Stimulated activated CD8-positive, alpha-beta memory T cell treated with anti-CD3 and anti-CD28 coated beads, Interleukin-12 subunit alpha, Interleukin-12 subunit beta, amount 100 ng/mL, for 4 hours (primary cell): ENCODE measurements around the gene TSC2.
"Not testable (repeated sequence)": the region's sequence is repeated elsewhere in the genome, so short reads cannot be mapped to it uniquely, and the experiment has no call there.

Source experiments
- DNase-seq: peaks from one replicate; pipeline ENCODE4 v3.0.0-alpha.2; 2020; ENCODE audit warnings: low read depth

Gene TSC2

DNA sequence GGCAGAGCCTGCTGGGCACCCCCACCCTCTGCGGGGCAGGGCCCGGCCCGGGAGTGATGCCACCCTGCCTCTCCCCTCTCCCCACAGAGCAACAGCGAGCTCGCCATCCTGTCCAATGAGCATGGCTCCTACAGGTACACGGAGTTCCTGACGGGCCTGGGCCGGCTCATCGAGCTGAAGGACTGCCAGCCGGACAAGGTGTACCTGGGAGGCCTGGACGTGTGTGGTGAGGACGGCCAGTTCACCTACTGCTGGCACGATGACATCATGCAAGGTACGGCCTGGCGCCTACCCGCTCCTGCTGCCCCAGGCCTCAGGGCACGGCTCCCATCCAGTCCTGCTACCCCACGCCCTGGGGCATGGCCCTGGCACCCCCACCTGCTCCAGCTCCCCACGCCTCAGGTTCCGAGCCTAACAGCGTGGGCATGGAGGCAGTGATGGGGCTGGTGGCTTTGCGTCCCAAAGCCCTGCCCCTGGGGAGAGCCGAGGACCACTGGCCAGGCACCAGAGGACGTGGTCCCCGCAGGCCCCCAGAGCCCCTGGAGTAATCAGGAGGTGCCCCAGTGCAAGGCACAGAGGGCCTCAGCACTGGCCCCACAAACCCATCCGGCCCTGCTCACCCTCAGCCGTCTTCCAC, 38.4 kb downstream of the TSC2 start:
- DNase-seq, result no peak

DNA sequence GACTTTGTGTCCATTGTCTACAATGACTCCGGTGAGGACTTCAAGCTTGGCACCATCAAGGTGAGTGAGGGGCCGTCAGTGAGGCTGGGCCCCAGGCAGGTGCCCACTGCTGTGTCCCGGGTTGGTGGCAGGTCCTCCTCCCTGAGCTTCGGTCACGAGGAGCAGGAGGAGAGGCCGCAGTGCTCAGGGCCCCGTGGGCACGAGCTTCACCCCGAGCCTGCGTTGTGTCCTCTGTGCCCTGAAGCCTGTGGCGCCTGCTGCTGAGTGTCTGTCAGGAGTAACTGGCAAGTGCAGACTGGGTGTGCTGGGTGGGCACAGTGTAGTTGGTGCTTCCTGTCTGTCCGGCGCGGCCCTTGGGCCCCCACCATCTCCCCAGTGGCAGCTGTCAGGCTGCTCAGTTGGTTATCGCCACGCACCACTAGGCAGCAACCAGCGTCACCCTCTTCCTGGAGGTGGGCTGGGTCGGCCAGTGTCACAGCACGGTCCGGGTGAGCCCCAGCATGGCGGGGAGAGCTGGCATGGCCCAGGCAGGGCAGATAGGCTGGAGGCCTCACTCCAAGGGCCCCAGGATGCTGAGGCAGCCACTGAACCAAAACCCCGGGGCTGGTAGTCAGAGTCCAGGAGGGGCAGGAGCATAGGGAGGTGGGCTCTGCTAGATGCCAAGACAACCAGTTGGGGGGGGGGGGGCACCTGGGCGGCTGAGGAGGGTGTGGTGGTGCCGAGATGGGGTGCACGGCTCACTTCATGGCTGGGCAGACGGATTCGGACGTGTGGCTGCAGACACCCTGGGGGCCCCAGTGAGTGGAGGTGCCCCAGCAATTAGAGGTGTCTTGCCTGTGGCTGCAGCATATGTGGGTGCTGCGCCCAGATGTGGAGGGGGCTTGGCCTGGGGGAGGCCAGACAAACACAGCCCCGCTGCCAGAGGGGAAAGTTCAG, 39.3 kb downstream of the TSC2 start:
- DNase-seq, result no peak

DNA sequence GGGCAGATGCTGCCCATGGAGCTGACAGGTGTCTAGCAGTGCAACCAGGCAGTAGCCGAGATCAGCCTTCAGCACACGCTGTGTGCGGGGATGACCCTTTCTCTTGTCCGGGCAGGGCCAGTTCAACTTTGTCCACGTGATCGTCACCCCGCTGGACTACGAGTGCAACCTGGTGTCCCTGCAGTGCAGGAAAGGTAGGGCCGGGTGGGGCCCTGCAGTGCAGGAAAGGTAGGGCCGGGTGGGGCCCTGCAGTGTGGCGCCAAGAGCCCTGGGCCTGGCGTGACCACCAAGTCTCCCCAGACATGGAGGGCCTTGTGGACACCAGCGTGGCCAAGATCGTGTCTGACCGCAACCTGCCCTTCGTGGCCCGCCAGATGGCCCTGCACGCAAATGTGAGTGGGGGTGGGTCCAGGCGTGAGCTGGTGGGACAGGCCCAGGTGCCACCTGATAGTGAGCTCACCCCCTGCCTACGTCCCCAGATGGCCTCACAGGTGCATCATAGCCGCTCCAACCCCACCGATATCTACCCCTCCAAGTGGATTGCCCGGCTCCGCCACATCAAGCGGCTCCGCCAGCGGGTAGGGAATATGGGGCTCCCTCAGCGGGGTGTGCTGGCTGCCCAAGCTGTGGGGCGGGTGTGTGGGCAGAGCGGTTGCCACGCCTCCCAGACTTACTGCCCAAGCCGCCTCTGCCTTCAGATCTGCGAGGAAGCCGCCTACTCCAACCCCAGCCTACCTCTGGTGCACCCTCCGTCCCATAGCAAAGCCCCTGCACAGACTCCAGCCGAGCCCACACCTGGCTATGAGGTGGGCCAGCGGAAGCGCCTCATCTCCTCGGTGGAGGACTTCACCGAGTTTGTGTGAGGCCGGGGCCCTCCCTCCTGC, 40.2 kb downstream of the TSC2 start:
- DNase-seq, result no peak

DNA sequence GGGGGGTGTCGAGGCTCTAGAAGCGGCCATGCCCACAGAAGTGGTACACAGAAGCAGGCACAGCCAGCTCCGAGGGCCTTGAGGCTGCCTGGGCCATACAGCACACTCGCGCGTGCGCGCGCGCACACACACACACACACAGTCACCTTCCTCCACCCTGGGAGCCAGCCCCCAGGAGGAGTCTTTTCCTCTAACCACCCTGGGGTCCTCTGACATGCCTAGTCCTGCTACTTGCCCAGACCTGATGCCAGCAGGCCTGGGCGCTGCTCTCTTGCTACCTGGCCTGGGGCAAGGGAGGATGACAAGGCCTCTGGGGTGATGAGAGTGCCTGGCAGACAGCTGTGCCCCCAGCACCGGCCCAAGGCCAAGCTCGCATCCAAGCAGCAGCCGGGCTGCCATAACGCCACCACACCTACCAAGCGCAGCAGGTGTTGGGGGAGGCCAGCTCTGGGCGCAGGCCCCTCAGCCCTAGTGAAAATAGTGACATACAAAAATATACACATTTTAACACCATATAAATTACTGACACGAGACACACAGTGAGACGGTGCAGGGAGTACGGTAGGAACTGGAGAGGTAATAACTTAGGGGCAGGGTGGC, 41.1 kb downstream of the TSC2 start:
- DNase-seq, result no peak

DNA sequence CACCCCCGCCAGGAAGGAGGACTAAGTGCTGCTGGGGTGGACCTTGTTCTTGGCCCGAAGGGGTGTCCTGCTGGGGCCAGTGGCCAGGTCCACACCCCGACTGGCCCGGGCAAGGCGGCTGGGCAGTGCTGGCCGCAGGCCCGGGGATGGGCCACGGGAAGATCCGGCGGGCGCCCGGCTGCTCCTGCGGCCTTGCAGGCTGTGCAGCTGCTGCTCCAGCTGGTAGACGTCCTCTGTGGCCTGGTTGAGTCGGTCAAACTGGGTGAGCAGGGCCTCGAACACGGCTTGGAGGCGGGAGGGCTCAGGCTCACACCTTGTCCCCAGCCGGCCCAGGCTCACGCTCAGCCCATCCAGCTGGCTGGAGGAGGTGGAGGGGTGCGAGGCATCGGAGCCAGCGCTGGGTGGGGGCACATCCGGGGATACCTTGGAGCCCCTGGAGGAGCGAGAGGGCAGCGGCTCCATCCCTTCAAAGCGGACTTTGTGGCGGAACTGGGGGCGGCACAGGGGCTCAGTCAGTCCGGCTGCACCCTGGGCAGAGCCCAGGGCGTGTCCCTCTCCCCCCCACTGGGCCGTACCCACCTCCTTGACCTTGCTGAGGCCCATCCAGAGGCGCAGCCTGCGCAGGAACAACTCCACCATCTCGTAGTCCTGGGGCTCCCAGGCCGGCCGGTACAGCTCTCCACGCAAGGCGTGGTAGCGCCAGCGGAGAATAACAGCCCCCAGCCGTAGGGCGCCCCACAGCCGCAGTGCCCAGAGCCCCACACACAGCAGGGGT, 42.1 kb downstream of the TSC2 start:
- DNase-seq, result no peak

DNA sequence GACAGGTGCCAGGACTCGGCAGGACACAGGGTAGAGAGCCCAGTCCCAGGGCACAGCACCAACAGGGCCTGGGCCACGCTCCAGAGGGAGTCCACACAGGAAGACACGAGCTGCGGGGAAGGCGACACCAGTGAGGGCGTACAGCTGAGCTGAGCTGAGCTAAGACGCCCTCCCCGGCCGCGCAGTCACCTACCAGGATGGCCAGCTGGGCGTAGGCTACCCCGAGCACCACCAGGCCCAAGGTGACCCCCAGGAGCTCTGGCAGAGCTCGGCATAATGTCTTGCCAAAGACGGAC, 42.6 kb downstream of the TSC2 start:
- no peak for DNase-seq

DNA sequence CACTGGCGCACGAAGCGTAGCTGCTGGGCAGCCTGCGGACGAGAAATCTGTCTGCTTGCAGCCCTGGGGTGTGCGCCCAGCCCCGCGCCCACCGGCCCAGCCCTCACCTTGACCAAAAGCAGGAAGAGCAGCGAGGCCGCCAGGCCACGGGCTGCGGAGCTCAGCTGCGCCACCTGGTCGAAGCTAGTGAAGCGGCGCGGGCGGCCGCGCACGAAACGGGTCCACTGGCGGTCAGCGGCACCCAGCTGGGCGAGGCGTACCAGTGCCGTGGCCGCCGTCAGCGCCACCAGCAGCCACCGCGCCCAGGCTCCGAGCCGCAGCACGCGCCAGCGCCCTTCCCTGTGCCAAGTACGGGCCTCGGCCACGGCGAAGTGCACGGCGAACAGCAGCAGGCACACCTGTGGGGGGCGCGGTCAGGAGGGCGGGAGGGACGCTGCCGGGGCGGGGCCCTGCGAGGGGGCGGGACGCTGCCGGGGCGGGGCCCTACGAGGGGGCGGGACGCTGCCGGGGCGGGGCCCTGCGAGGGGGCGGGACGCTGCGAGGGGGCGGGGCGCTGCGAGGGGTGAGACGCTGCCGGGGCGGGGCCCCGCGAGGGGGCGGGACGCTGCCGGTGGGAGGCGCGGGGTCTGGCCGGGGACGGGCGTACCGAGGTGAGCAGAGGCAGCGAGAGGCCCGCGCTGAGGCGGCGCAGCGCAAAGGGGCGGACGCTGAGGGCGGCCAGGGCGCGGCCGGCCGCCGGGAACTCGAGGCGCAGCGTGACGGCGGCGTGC, 43.2 kb downstream of the TSC2 start:
- no peak for DNase-seq

DNA sequence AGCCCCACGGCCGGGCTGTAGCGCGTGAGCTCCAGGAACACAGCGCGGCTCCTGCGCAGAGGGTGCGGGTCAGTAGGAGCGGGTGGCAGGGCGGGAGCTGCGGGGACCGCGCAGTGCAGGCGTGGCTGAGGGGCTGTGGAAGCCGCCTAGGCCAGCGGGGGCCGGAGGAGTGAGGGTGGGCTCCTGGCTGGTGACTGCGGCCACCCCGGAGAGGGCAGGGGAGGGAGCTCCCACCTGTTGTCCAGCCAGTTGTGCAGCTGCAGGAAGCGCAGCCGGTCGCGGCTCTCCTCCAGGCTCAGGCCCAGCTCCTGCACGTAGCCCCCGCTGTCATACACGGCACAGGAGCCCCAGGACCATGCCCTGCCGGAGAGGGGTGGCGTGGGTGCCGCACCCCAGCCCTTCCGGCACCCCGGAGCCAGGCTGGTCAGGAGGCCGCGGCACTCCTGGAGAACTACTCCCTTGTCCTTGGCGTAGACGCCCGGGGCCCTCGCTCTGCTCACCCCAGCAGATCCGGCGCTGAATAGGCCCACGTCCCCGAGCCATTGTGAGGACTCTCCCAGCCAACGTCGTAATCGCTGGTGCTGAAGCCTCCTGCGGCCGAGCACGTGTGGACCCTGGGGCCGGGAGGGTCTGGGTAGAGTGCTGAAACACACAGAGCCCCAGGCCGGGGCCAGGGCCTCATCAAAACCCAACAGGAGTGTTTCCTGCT, 43.9 kb downstream of the TSC2 start:
- DNase-seq, result no peak

DNA sequence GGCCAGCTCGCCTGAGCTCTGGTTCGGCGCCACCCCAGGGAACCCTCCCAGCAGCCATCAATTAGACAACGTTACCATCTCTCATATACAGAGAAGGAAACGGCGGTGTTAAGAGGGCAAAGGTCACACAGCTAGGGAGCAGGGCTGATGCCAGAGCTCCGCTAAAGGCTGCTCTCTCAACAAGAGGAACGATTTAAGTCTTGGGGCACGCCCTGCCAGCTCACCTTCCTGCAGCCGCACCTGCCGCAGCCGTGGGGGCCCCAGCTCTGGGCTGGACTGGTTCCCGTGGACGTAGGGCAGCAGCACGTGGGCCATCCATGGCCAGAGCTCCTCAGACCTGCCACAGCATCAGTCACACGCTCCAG, 44.5 kb downstream of the TSC2 start:
- DNase-seq, result no peak

DNA sequence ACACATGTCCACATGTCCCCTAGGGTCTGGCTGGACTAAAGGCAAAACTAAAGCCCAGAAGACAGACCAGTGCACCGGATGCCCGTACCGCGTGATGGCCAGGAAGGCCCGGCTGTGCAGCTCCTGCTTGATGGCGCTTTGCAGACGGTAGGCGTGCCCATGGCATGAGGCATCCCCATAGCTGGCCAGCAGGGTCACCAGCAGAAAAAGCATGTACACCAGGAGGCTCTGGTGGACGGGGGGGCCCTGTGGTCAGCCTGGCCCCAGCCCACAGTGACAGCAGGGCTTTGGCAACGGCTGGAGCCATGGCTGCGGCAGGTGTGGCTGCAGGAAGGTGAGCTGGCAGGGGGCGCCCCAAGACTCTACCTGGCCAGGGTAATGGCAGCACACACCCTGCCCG, 45.1 kb downstream of the TSC2 start:
- DNase-seq, result no peak

DNA sequence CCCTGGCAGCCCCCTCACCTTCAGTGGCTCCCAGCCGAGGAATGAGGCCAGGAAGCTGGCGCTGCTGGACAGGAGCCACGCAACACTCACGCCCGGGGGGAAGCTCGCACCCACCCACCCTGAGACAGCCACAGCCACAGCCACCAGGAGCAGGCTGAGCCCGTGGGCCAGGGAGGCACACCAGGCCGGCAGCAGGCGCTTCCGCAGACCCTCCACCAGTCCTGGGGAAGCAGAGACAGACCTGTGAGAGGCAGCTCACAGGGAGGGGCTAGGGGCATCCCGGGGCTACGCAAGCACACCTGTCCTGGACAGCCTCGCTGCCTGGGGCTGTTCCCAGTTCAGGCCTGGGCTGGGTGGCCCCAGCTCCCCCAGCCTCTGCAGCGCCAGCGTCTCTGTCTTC, 46.0 kb downstream of the TSC2 start:
- DNase-seq, result no peak

DNA sequence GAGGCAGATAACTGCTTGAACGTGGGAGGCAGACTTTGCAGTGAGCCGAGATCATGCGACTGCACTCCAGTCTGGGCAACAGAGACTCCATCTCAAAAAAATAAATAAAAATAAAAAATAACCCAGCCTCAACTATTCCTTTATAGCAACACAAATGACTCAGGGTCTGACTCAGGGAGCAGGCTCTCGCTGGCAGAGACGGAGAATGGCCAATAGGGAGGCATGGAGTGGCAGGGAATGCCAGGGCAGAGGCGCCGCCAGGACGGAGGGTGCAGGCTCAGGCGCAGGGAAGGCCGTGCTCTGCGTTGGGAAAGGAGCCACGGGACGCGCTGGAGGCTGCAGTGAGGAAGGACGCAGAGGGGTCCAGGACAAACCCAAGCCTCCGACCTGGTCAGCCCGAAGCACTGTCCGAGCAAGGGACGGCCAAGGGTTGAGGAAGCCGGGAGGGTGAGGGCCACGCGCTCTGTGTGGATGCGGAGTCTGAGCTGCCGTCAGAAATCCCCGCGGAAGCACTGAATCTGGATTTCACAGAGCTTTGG, 47.6 kb downstream of the TSC2 start:
- DNase-seq, result no peak

DNA sequence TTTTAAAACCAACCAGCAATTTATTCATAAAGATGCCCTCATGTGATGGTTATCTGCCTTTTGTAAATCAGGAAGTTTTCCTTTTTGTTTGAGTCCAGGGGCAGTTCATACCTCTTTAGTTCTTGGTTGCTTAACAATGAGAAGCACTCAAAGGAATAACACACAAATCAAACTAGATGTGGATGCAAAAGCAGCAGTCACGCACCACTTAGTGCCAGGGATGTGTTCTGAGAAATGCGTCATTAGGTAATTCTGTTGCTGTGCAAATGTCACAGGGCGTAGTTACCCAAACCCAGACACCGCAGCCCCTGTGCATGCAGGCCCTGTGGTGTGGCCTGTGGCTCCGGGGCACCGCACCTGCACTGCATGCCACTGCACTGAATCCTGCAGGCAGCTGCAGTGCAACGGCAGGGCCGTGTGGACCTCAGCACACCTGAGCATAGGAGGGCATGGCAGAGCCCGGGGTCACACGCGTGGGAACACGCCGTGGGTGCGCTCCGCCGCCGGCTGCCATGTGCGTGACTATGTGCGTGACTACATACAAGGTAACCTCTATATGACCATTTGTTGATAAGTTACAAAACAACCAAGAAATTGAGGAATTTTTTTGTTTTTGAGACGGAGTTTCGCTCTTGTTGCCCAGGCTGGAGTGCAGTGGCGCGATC, 48.3 kb downstream of the TSC2 start:
- DNase-seq, result no peak

DNA sequence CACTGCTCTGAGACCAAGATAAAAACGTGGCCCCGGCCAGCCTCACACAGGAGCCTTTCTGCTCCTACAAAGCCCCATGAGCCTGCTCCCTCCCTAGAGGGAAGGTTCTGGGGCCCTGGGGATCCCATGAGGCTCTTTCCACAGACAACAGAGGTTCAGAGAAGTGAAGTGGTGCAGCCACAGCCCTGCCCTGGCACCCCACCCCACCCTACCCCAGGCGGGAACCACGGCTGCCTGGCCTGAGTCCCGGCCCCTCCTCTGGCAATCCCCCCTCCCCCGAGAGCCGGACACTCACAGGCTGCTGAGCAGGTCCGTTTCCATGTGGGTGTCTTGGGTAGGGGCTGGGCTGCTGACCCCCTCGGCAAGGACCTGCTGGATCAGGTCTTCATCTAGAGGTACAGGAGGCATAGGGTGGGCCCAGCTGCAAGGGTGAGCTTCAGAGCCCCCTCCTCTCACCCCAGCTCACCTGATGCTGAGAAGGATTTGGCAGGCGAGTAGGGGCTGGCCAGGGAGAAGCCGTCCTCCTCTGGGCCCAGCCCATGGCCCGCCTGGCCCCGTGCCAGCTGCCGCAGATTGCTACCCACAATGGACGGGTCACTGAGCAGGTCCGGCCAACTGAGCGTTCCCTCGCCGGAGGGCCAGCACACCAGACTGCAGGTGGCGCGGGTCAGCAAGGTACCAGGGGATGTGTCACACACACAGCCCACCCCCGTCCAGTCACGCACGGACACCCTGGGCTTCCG, 49.2 kb downstream of the TSC2 start:
- DNase-seq, result no peak

DNA sequence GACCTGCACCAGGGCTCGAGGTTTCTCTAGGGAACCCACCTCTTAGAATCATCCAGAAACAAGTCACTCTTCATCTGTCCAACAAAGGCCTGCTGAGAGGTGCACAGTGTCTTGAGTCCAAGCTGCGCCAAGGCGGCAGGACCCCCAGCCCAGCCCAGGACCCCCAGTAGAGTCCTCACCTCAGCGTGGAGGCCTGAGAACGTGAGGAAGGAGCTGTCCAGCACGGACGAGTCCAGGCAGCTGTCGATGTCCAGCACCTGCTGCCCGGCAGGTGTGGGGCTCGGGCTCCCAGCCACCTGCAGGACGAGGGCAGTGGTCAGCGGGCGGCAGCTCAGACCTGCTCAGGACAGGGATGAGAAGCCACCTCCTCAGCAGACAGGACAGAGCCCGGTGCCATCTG, 49.9 kb downstream of the TSC2 start:
- DNase-seq, result not testable (repeated sequence)

DNA sequence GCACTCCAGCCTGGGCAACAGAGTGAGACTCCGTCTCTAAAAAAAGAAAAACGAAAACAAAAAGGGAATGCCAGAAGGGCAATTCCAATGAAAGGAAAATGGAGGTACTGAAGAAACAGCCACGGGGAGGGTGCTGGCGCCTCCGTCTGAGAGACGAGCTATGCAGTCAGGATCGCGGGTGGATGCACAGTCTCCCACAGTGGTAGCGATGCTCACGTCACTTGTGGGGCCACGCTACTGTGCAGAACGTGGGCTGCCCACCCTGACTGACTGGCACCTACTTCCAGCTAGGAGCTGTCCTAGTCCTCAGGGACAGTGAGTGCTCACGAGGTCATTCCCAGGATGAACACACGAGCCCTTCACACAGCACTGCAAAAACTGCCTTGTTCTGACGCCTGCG, 53.8 kb downstream of the TSC2 start:
- DNase-seq, result not testable (repeated sequence)

DNA sequence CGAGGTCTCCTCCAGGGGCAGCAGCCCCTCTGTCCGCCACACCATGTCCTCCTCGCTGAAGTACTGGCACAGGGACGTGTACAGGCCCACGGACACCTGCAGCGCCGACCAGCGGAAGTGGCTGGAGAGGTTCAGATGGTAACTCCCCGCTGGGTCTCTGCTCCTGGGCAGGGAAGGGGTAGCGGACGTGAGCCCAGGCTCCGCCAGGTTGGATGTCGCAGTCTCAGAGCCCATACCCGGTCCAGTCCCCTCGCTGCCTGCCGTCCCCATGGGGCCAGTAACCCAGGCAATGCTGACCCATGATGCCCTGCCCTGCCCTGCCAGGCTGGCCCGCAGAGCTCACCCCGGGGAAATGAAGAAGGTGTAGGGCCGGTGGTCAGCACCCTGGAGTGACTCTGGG, 54.7 kb downstream of the TSC2 start:
- no peak for DNase-seq

DNA sequence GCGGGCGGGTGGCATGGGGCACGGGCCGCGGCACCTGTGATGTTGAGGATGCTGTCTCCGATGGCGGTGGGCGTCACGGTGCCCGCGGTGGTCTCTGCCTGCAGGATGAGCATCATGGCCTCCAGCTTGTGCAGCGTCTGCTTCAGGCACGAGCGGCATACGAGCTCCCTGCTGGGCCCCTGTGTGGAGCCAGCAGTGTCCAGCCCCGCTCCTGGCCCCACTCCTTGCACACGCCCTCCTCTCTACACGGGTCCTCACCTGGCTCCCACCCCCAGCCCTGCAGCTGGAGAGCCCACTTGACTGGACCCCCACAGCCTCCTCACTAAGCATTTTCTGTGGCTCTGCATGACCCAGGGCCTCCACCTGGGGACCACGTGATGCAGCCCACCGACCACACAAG, 56.7 kb downstream of the TSC2 start:
- DNase-seq, result not testable (repeated sequence)

DNA sequence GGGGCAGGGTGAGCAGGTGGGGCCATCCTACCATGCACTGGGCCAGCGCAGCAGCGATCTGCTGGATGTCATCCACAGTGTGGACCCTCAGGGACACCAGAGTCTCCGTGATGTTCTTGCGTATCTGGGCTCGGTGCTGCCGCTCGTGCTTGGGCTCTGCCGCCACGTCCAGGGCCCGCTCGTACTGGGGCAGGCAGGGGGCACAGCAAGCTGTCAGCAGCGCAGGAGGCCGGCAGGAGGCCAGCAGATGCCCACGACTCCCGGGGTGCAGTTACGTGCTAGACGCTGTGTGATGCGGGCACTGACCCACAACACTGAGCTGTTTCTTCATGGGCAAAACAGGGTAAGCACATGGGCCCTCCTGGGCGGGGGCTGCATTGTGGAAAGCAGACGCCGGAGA, 57.5 kb downstream of the TSC2 start:
- DNase-seq, result not testable (repeated sequence)
